Measurements from ENCODE around the gene MACF1.

Gene MACF1

GRCh38 chr1:39363267-39363666 lies 158.8 kb downstream of the MACF1 start:
- DNase-seq, result no peak

GRCh38 chr1:39368045-39368444 lies 163.6 kb downstream of the MACF1 start:
- DNase-seq, result no peak

GRCh38 chr1:39369565-39369964 lies 165.1 kb downstream of the MACF1 start:
- DNase-seq, result no peak

- DNase-seq, result no peak
Observed at GRCh38 chr1:39370602-39371001, 166.1 kb downstream of the MACF1 start.

GRCh38 chr1:39372105-39372504 lies 167.6 kb downstream of the MACF1 start:
- DNase-seq, result no peak

GRCh38 chr1:39376656-39377055 lies 172.2 kb downstream of the MACF1 start:
- DNase-seq, result no peak

- peak in 1 of 2 donors; percentile 7 for DNase-seq
Observed at GRCh38 chr1:39378377-39378776, 173.9 kb downstream of the MACF1 start.

- no peak for DNase-seq
Observed at GRCh38 chr1:39379187-39379586, 174.7 kb downstream of the MACF1 start.

- DNase-seq, result no peak
Observed at GRCh38 chr1:39380036-39380435, 175.5 kb downstream of the MACF1 start.

- DNase-seq, result no peak
Observed at GRCh38 chr1:39381839-39382238, 177.3 kb downstream of the MACF1 start.

GRCh38 chr1:39384305-39384704 lies 179.8 kb downstream of the MACF1 start:
- no peak for DNase-seq

GRCh38 chr1:39385067-39385988 lies 180.8 kb downstream of the MACF1 start:
- no peak for DNase-seq

GRCh38 chr1:39386997-39387396 lies 182.5 kb downstream of the MACF1 start:
- no peak for DNase-seq

GRCh38 chr1:39387452-39387851 lies 183.0 kb downstream of the MACF1 start:
- DNase-seq, result no peak

- DNase-seq, result no peak
Observed at GRCh38 chr1:39391691-39392679, 187.5 kb downstream of the MACF1 start.

- no peak for DNase-seq
Observed at GRCh38 chr1:39392851-39393573, 188.5 kb downstream of the MACF1 start.

GRCh38 chr1:39393645-39394044 lies 189.2 kb downstream of the MACF1 start:
- no peak for DNase-seq

- DNase-seq, result no peak
Observed at GRCh38 chr1:39394059-39394458, 189.6 kb downstream of the MACF1 start.

- peak; percentile 16 to 39 for DNase-seq
Observed at GRCh38 chr1:39394598-39394997, 190.1 kb downstream of the MACF1 start.

GRCh38 chr1:39395357-39395831 lies 190.9 kb downstream of the MACF1 start:
- no peak for DNase-seq

- DNase-seq, result no peak
Observed at GRCh38 chr1:39396671-39397070, 192.2 kb downstream of the MACF1 start.

- DNase-seq, result no peak
Observed at GRCh38 chr1:39397487-39397886, 193.0 kb downstream of the MACF1 start.
